IPS-18c (cell line): ENCODE measurements around the gene EHBP1L1.
"Not testable (repeated sequence)": the region's sequence is repeated elsewhere in the genome, so short reads cannot be mapped to it uniquely, and the experiment has no call there.

Source experiments
- H3K4me3 ChIP-seq: 2 replicates; pipeline ENCODE4 v1.7.0; 2013; ENCODE audit warnings: low read depth, mild to moderate bottlenecking, low read length, moderate library complexity; ENCODE audit not compliant: insufficient read depth
- H3K9me3 ChIP-seq: one replicate; pipeline ENCODE4 v1.6.1; 2013; ENCODE audit warnings: mild to moderate bottlenecking, low read length, moderate library complexity; ENCODE audit not compliant: control insufficient read depth, insufficient read depth

Gene EHBP1L1

DNA sequence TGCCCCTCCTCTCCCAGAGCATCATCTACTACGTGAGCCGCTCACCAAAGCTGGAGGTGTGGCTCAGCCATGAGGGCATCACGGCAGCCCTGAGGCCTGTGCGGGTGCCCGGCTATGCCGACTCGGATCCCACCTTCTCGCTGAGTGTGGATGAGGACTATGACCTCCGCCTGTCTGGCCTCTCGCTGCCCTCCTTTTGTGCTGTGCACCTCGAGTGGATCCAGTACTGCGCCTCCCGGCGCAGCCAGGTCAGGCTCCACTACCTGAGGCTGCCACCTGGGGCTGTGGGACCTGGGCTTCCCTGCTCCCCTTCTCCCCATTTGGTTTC lies 58.2 kb downstream of the EHBP1L1 start:
- no peak overlapping the region for H3K4me3 ChIP-seq
- no peaks in the 10 kb centered on the region for H3K9me3 ChIP-seq

- Histone ChIP-seq H3K9me3 (no peaks in the 10 kb centered on the region), H3K4me3 (no peak overlapping the region)
These were observed 58.6 kb downstream of the EHBP1L1 start for GRCh38 chr11:65634440-65634839.

GRCh38 chr11:65634905-65635731 lies 59.3 kb downstream of the EHBP1L1 start:
- Histone ChIP-seq H3K4me3 (no peak overlapping the region), H3K9me3 (no peaks in the 10 kb centered on the region)

DNA sequence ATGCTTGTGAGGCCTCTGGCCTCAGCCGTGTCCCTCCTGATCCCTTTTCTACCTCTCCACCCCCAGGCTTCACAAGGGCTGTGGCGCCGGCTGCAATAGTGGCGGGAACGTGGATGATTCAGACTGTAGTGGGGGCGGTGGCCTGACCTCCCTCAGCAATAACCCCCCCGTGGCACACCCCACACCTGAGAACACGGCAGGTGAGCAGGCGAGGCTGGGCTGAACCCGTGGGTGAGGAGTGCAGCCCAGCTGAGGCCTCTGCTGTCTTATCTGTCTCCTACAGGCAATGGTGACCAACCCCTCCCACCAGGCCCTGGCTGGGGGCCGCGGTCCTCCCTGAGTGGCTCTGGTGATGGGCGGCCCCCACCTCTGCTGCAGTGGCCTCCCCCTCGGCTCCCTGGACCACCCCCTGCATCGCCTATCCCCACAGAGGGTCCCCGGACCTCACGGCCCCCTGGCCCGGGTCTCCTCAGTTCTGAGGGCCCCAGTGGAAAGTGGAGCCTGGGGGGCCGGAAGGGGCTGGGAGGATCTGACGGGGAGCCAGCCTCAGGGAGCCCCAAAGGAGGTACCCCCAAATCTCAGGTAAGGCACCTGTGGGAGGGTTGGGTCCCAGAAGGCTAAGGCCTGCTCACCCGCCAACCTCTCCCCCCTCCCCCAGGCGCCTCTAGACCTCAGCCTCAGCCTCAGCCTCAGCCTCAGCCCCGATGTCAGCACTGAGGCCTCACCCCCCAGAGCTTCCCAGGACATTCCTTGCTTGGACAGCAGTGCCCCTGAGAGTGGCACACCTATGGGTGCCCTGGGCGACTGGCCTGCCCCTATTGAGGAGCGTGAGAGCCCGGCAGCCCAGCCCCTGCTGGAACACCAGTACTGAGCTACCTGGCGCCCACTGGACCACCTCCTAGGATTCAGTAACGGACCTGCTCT lies 60.5 kb downstream of the EHBP1L1 start:
- Histone ChIP-seq H3K9me3 (no peaks in the 10 kb centered on the region), H3K4me3 (no peak overlapping the region; the same call in 1 of the 2 replicates)

- Histone ChIP-seq H3K4me3 (peak overlapping the region; percentile 16), H3K9me3 (no peaks in the 10 kb centered on the region)
These were observed 61.2 kb downstream of the EHBP1L1 start for GRCh38 chr11:65637032-65637557.

DNA sequence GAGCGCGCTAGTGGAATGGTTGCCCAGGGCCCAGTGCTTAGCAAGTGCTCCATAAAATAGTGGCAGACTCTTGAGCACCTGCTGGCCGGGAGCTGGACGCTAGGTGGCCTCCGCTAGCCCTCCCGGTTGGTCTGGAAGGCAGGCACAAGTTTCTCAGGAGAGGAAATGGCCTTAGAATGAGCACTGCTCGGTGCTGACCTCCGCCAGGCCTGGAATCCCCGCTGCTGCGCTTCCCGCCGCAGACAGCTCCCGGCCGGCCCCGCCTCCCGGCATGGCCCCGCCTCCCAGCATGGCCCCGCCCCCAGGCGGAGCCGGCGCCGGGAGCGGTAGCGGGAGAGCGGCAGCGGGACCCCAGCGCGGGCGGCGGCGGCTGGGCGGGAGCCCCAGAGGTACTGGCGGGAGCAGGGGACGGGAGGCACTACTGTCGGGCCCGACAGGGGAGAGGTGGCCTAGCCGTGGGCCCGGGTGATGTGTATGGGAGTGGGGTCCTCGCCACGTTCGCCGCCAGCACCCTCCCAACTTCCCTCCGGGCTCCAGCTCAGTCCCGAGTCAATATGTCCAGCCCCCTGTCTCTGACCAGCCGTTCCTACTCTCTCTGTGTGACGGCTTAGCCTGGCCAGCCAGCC lies 62.1 kb downstream of the EHBP1L1 start, which contains the start of gene SIPA1:
Gene SIPA1 (plus strand): TSS at position 308 of the 626 bp plus-strand sequence. CDS start 2,821 bp downstream, outside the sequence.
- H3K9me3 ChIP-seq: no peaks in the 10 kb centered on the region
- peak within 1 kb of the TSS; percentile 73 for H3K4me3 ChIP-seq

DNA sequence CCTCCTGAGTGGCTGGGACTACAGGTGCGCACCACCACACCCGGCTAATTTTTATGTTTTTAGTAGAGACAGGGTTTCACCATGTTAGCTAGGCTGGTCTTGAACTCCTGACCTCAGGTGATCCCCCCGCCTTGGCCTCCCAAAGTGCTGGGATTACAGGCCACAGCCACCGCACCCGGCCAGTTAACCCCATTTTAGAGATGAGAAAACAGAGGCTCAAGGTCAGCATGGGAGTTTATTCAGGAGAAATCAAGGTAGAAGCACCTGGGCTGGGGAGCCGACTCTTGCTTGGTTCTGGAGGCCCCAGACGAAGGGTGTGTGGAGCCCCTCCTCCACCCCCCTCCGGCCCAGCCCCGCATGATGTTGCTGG lies 63.4 kb downstream of the EHBP1L1 start:
- not testable (repeated sequence) for H3K4me3 ChIP-seq, H3K9me3 ChIP-seq

- H3K4me3 ChIP-seq: no peak overlapping the region
These were observed 64.0 kb downstream of the EHBP1L1 start for GRCh38 chr11:65639623-65640482.

DNA sequence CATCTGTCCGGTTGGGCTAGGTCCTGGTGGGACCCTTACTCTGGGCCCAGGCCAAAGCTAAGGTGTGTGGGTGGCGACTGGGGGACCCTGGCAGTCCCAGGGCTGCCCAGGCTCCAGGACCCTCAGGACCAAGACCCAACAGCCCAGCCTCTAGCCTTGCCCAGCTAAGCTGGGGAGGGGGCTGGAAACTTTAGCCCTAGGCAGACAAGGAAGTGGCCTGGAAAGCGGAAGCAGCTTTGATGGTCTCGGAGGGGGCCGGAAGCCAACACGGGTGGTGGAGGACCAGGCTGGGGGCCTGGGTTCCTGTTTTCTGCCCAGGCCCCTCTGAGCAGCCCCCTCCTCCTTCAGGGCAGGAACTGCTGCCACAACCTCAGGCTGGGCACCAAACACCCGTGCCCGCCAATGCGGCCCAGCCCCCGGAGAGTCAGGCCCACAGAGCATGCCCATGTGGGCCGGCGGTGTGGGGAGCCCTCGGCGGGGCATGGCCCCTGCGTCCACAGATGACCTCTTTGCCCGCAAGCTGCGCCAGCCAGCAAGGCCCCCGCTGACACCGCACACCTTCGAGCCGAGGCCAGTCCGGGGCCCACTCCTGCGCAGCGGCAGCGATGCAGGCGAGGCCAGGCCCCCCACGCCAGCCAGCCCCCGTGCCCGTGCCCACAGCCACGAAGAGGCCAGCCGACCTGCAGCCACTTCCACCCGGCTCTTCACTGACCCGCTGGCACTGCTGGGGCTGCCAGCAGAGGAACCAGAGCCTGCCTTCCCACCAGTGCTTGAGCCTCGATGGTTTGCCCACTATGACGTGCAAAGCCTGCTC lies 64.8 kb downstream of the EHBP1L1 start:
- H3K4me3 ChIP-seq: no peak overlapping the region

More at GRCh38 chr11:65639623-65640482, 64.0 kb downstream of the EHBP1L1 start:
- H3K9me3 ChIP-seq: no peaks in the 10 kb centered on the region

GRCh38 chr11:65641297-65642013 lies 65.6 kb downstream of the EHBP1L1 start:
- peak overlapping the region; percentile 68; the same call in 1 of the 2 replicates for H3K4me3 ChIP-seq
- no peaks in the 10 kb centered on the region for H3K9me3 ChIP-seq

More for the DNA sequence above, 64.8 kb downstream of the EHBP1L1 start:
- H3K9me3 ChIP-seq: no peaks in the 10 kb centered on the region
